Measurements from ENCODE around the gene SETBP1.

- TF ChIP-seq POLR2A (IDR thresholded peaks at IDR 0.05) (no peak), POLR2AphosphoS5 (IDR thresholded peaks at IDR 0.05) (no peak), EP300 (IDR thresholded peaks at IDR 0.05) (no peak)
- TF ChIP-seq, protein P1, sequence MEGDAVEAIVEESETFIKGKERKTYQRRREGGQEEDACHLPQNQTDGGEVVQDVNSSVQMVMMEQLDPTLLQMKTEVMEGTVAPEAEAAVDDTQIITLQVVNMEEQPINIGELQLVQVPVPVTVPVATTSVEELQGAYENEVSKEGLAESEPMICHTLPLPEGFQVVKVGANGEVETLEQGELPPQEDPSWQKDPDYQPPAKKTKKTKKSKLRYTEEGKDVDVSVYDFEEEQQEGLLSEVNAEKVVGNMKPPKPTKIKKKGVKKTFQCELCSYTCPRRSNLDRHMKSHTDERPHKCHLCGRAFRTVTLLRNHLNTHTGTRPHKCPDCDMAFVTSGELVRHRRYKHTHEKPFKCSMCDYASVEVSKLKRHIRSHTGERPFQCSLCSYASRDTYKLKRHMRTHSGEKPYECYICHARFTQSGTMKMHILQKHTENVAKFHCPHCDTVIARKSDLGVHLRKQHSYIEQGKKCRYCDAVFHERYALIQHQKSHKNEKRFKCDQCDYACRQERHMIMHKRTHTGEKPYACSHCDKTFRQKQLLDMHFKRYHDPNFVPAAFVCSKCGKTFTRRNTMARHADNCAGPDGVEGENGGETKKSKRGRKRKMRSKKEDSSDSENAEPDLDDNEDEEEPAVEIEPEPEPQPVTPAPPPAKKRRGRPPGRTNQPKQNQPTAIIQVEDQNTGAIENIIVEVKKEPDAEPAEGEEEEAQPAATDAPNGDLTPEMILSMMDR (IDR thresholded peaks at IDR 0.05) = no peak
These were observed 329.1 kb downstream of the SETBP1 start for GRCh38 chr18:45009756-45010155.

All from stomach (tissue), 4 donors.